Astrocyte (in vitro differentiated cells and primary cell): ENCODE measurements around the gene LRBA. TPM values are rescaled to one million over a fixed set of nuclear protein-coding genes. Genes with fewer than 3 reads are reported as not detected.

Source experiments
- DNase-seq: peaks from one replicate; pipeline ENCODE4 v3.0.0-alpha.2; 2010; ENCODE audit warnings: low read depth
- FAIRE-seq: peaks from 2 replicates; lab custom pipeline; 2011; peaks lifted over from hg19 to GRCh38; lab: Jason Lieb, UNC
- H2AFZ ChIP-seq: 2 replicates; pipeline ENCODE4 v1.6.0; 2012; ENCODE audit warnings: low read depth, low read length, inconsistent platforms
- H3K27ac ChIP-seq: 2 replicates; pipeline ENCODE4 v1.5.1; 2011; ENCODE audit warnings: low read depth, low read length, inconsistent platforms
- H3K27me3 ChIP-seq: 2 replicates; pipeline ENCODE4 v1.6.0; 2011; ENCODE audit warnings: low read length, inconsistent platforms; ENCODE audit not compliant: insufficient read depth
- H3K36me3 ChIP-seq: 2 replicates; pipeline ENCODE4 v1.5.1; 2011; ENCODE audit warnings: low read length, inconsistent platforms; ENCODE audit not compliant: insufficient read depth
- H3K4me1 ChIP-seq: 2 replicates; pipeline ENCODE4 v1.5.1; 2011; ENCODE audit warnings: low read length, inconsistent platforms; ENCODE audit not compliant: insufficient read depth
- H3K4me2 ChIP-seq: 2 replicates; pipeline ENCODE4 v1.6.0; 2012; ENCODE audit warnings: low read length, inconsistent platforms
- H3K4me3 ChIP-seq: 2 replicates; pipeline ENCODE4 v1.5.1; 2011; ENCODE audit warnings: low read depth, mild to moderate bottlenecking, low read length, inconsistent platforms; ENCODE audit not compliant: insufficient read depth
- H3K79me2 ChIP-seq: 2 replicates; pipeline ENCODE4 v1.6.0; 2012; ENCODE audit warnings: mild to moderate bottlenecking, low read length, inconsistent platforms; ENCODE audit not compliant: insufficient read depth
- H3K9ac ChIP-seq: 2 replicates; pipeline ENCODE4 v1.6.0; 2012; ENCODE audit warnings: mild to moderate bottlenecking, low read length, inconsistent platforms
- H3K9me3 ChIP-seq: 2 replicates; pipeline ENCODE4 v1.5.1; 2012; ENCODE audit warnings: low read depth, mild to moderate bottlenecking, low read length, inconsistent platforms; ENCODE audit not compliant: insufficient read depth
- H4K20me1 ChIP-seq: 2 replicates; pipeline ENCODE4 v1.6.0; 2012; ENCODE audit warnings: low read length, inconsistent platforms; ENCODE audit not compliant: insufficient read depth
- H3K27ac Mint-ChIP-seq: one replicate; pipeline ENCODE4 v1.8.0; 2021; ENCODE audit warnings: mild to moderate bottlenecking, mixed read lengths; ENCODE audit not compliant: unreplicated experiment
- H3K27me3 Mint-ChIP-seq: one replicate; pipeline ENCODE4 v1.8.0; 2021; ENCODE audit warnings: low read depth, mixed read lengths; ENCODE audit not compliant: unreplicated experiment
- H3K36me3 Mint-ChIP-seq: one replicate; pipeline ENCODE4 v1.8.0; 2021; ENCODE audit warnings: low read depth, mixed read lengths; ENCODE audit not compliant: unreplicated experiment
- H3K4me1 Mint-ChIP-seq: one replicate; pipeline ENCODE4 v1.8.0; 2021; ENCODE audit warnings: low read depth, mixed read lengths; ENCODE audit not compliant: unreplicated experiment
- H3K4me3 Mint-ChIP-seq: one replicate; pipeline ENCODE4 v1.8.0; 2021; ENCODE audit warnings: mild to moderate bottlenecking, moderate library complexity, mixed read lengths; ENCODE audit not compliant: unreplicated experiment
- H3K9me3 Mint-ChIP-seq: one replicate; pipeline ENCODE4 v1.8.0; 2021; ENCODE audit warnings: mild to moderate bottlenecking, mixed read lengths; ENCODE audit not compliant: unreplicated experiment
- CTCF ChIP-seq: IDR thresholded peaks from 2 replicates; pipeline ENCODE4 v1.5.1; 2011; ENCODE audit warnings: low read depth, mild to moderate bottlenecking, inconsistent platforms, low read length, moderate library complexity; ENCODE audit not compliant: insufficient read depth
- EZH2 ChIP-seq: IDR thresholded peaks from 2 replicates; pipeline ENCODE4 v1.6.1; 2012; ENCODE audit warnings: mild to moderate bottlenecking, low read length, inconsistent platforms; ENCODE audit not compliant: insufficient read depth
- total RNA-seq: library from RNA; stranded (reverse); gene quantifications from 2 replicates; pipeline ENCODE4 v1.2.1, GENCODE V29; 2021

LRBA gene
- total RNA-seq, 1 donor from 2014 or later: 25.3 TPM

GRCh38 chr4:150849016-150849415 is 166.1 kb downstream of the LRBA start:
- TF ChIP-seq EZH2: no peak
- TF ChIP-seq CTCF: no peak
- H3K27ac Mint-ChIP-seq: no peak overlapping the region
- no peaks in the 10 kb centered on the region for H3K9me3 ChIP-seq
- H3K4me3 Mint-ChIP-seq: no peak overlapping the region
- H3K36me3 ChIP-seq: peaks cover 6% of the 10 kb centered on the region
- no peaks in the 10 kb centered on the region for H4K20me1 ChIP-seq
- no peaks in the 10 kb centered on the region for H3K27me3 ChIP-seq
- DNase-seq: peak; percentile 6
- H2AFZ ChIP-seq: no peak overlapping the region
- no peaks in the 10 kb centered on the region for H3K79me2 ChIP-seq
- H3K9me3 Mint-ChIP-seq: no peaks in the 10 kb centered on the region
- no peak overlapping the region for H3K4me3 ChIP-seq
- H3K9ac ChIP-seq: no peak overlapping the region
- no peaks in the 10 kb centered on the region for H3K4me1 Mint-ChIP-seq
- no peak overlapping the region for H3K4me2 ChIP-seq
- H3K27me3 Mint-ChIP-seq: no peaks in the 10 kb centered on the region
- no peaks in the 10 kb centered on the region for H3K36me3 Mint-ChIP-seq
- H3K4me1 ChIP-seq: no peaks in the 10 kb centered on the region
- FAIRE-seq: no peak
- H3K27ac ChIP-seq: no peak overlapping the region

GRCh38 chr4:150828159-150828558 is 186.9 kb downstream of the LRBA start:
- H3K27ac Mint-ChIP-seq: no peak overlapping the region
- Histone ChIP-seq H3K4me3 (no peak overlapping the region), H3K9me3 (no peaks in the 10 kb centered on the region), H3K36me3 (peaks cover 4% of the 10 kb centered on the region), H4K20me1 (no peaks in the 10 kb centered on the region), H3K4me2 (no peak overlapping the region), H2AFZ (no peak overlapping the region), H3K27me3 (no peaks in the 10 kb centered on the region), H3K27ac (no peak overlapping the region), H3K4me1 (no peaks in the 10 kb centered on the region), H3K9ac (no peak overlapping the region), H3K79me2 (no peaks in the 10 kb centered on the region)
- H3K4me3 Mint-ChIP-seq: no peak overlapping the region
- DNase-seq: no peak
- H3K4me1 Mint-ChIP-seq: peaks cover 6% of the 10 kb centered on the region
- peaks cover 2% of the 10 kb centered on the region for H3K9me3 Mint-ChIP-seq
- H3K27me3 Mint-ChIP-seq: no peaks in the 10 kb centered on the region
- TF ChIP-seq EZH2: no peak
- no peak for TF ChIP-seq CTCF
- H3K36me3 Mint-ChIP-seq: peaks cover 5% of the 10 kb centered on the region
- FAIRE-seq: no peak

DNA sequence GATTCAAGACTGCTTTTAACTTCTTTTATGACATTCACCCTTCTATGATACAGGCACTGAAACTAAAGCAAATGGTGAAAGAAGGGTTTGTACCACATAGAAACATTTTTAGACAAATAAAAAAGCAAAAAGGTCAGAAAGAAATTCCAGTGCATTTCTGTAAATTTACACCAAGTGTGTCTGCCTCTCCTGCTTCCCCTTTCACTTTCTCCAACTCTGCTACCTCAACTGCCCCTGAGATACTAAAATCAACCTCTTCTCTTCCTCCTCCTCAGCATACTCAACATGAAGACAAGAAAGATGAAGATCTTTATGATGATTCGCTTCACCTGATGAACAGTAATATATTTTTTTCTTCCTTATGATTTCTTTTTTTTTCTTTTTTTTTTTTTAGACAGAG is 187.9 kb downstream of the LRBA start:
- FAIRE-seq: no peak
- no peak overlapping the region for H3K4me2 ChIP-seq

More for the DNA sequence above, 187.9 kb downstream of the LRBA start:
- H3K27me3 Mint-ChIP-seq: no peaks in the 10 kb centered on the region
- no peak overlapping the region for H3K27ac Mint-ChIP-seq
- peaks cover 6% of the 10 kb centered on the region for H3K4me1 Mint-ChIP-seq
- no peaks in the 10 kb centered on the region for H3K27me3 ChIP-seq
- no peaks in the 10 kb centered on the region for H3K79me2 ChIP-seq
- no peak overlapping the region for H3K9ac ChIP-seq
- peaks cover 4% of the 10 kb centered on the region for H3K36me3 ChIP-seq
- H3K4me3 ChIP-seq: no peak overlapping the region
- H3K4me1 ChIP-seq: no peaks in the 10 kb centered on the region
- H2AFZ ChIP-seq: no peak overlapping the region
- no peak for DNase-seq
- H4K20me1 ChIP-seq: no peaks in the 10 kb centered on the region
- no peak overlapping the region for H3K4me3 Mint-ChIP-seq
- peaks cover 2% of the 10 kb centered on the region for H3K9me3 Mint-ChIP-seq
- no peak overlapping the region for H3K27ac ChIP-seq
- peaks cover 5% of the 10 kb centered on the region for H3K36me3 Mint-ChIP-seq
- H3K9me3 ChIP-seq: no peaks in the 10 kb centered on the region
- TF ChIP-seq CTCF (no peak), EZH2 (no peak)
